ENCODE measurements around the gene ADAMTS2.

ADAMTS2 gene

GRCh38 chr5:179316111-179316551 is 29.1 kb downstream of the ADAMTS2 start:
- in situ Hi-C loops (cut with MboI; ENCODE audit: low pct_unique_long_range_greater_than_20kb, low sequenced_read_pairs, unreplicated experiment) = no loop called here
- TF ChIP-seq CTCF (IDR thresholded peaks at IDR 0.05; ENCODE audit: extremely low read depth, insufficient read depth, missing control alignments) = no peak
- DNase-seq (ENCODE audit: low spot score) = no peak

- in situ Hi-C loops (cut with MboI; ENCODE audit: low pct_unique_long_range_greater_than_20kb, low sequenced_read_pairs, unreplicated experiment) = no loop called here
- TF ChIP-seq CTCF (IDR thresholded peaks at IDR 0.05; ENCODE audit: extremely low read depth, insufficient read depth, missing control alignments) = no peak
- DNase-seq (ENCODE audit: low spot score) = no peak
Observed at GRCh38 chr5:179315356-179315890, 29.8 kb downstream of the ADAMTS2 start.

GRCh38 chr5:179314606-179315355 is 30.5 kb downstream of the ADAMTS2 start:
- no peak for TF ChIP-seq CTCF (IDR thresholded peaks at IDR 0.05; ENCODE audit: extremely low read depth, insufficient read depth, missing control alignments)
- in situ Hi-C loops (cut with MboI; ENCODE audit: low pct_unique_long_range_greater_than_20kb, low sequenced_read_pairs, unreplicated experiment) = no loop called here
- DNase-seq (ENCODE audit: low spot score) = no peak

- DNase-seq (ENCODE audit: low spot score) = no peak
- in situ Hi-C loops (cut with MboI; ENCODE audit: low pct_unique_long_range_greater_than_20kb, low sequenced_read_pairs, unreplicated experiment) = no loop called here
- no peak for TF ChIP-seq CTCF (IDR thresholded peaks at IDR 0.05; ENCODE audit: extremely low read depth, insufficient read depth, missing control alignments)
Observed at GRCh38 chr5:179313849-179314521, 31.3 kb downstream of the ADAMTS2 start.

- in situ Hi-C loops (cut with MboI; ENCODE audit: low pct_unique_long_range_greater_than_20kb, low sequenced_read_pairs, unreplicated experiment) = no loop called here
- no peak for DNase-seq (ENCODE audit: low spot score)
- TF ChIP-seq CTCF (IDR thresholded peaks at IDR 0.05; ENCODE audit: extremely low read depth, insufficient read depth, missing control alignments) = no peak
Observed at GRCh38 chr5:179312557-179313235, 32.6 kb downstream of the ADAMTS2 start.

- in situ Hi-C loops (cut with MboI; ENCODE audit: low pct_unique_long_range_greater_than_20kb, low sequenced_read_pairs, unreplicated experiment) = no loop called here
- no peak for DNase-seq (ENCODE audit: low spot score)
- TF ChIP-seq CTCF (IDR thresholded peaks at IDR 0.05; ENCODE audit: extremely low read depth, insufficient read depth, missing control alignments) = no peak
Observed at GRCh38 chr5:179311581-179311980, 33.7 kb downstream of the ADAMTS2 start.

All from GM13977 (cell line).